Lower lobe of right lung (tissue), 2 donors: ENCODE results near the gene TENM4. TPM values are rescaled to one million over a fixed set of nuclear protein-coding genes. Genes with fewer than 3 reads are reported as not detected.

Experiments
- ATAC-seq, 2 donors: fragments of 200-7000 bp; cut with Tn5 transposase; one replicate each; pipeline ENCODE4 v1.9.1; 2020 to 2022; ENCODE audit warnings: mild to moderate bottlenecking in 2 of 2, moderate library complexity in 2 of 2
- DNase-seq: peaks from one replicate; pipeline ENCODE4 v3.0.0-alpha.2; 2020
- H3K27ac ChIP-seq: fragments of 200-600 bp; one replicate; pipeline ENCODE4 v1.8.0; 2022
- H3K27me3 ChIP-seq: fragments of 200-600 bp; one replicate; pipeline ENCODE4 v1.8.0; 2022; ENCODE audit warnings: low read depth
- H3K36me3 ChIP-seq: fragments of 200-600 bp; one replicate; pipeline ENCODE4 v1.8.0; 2022; ENCODE audit warnings: mild to moderate bottlenecking
- H3K4me1 ChIP-seq: fragments of 200-600 bp; one replicate; pipeline ENCODE4 v1.8.0; 2022
- H3K4me3 ChIP-seq: fragments of 200-600 bp; one replicate; pipeline ENCODE4 v1.8.0; 2022; ENCODE audit warnings: mild to moderate bottlenecking
- H3K9me3 ChIP-seq: fragments of 200-600 bp; one replicate; pipeline ENCODE4 v1.8.0; 2022
- intact Hi-C: fragments of 100-400 bp; cut with DNase I; formaldehyde crosslinking; loops from one replicate; pipeline ENCODE4 v1.11.0; 2022
- total RNA-seq: library from RNA; stranded (reverse); fragmentation: NEBNext Ultra II Directional; extraction: Animal tissue kit (Norgen Biotek cat#: 25700); gene quantifications from one replicate; pipeline ENCODE4 v1.2.1, GENCODE V29; 2021
- TF ChIP-seq, protein P1 (sequence below): fragments of 200-600 bp; IDR thresholded peaks from one replicate; pipeline ENCODE4 v1.8.0; 2022; ENCODE audit warnings: antibody characterized with exemption, mild to moderate bottlenecking
- donor health status: DM: no; HTN: yes; CAD: no; lungs with severe emphysema.

The TENM4 gene
- total RNA-seq, 1 donor from 2014 or later, result 1.1 TPM

DNA sequence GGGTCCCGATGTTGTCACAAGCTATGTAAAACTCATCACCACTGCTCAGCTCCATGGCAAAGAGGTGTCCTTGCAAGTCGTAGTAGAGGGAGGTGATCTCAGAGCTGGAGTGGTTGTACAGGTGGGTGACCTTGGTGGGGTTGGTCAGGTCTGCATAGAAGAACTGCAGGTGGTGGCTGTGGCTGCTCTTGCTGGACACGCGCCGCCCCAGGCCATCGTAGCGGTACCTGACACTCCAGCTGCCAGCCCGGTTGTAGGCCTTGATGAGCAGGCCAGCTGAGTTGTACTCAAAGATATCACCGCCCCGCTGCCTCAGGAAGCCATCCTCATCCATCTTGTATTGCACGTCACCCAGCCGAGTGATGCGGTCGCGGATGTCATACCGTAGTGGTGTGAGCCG is 771.6 kb downstream of the TENM4 start:
- Histone ChIP-seq H3K9me3 (no peaks in the 10 kb centered on the region), H3K27me3 (no peaks in the 10 kb centered on the region), H3K4me3 (no peak overlapping the region), H3K4me1 (no peaks in the 10 kb centered on the region), H3K27ac (no peak overlapping the region), H3K36me3 (no peaks in the 10 kb centered on the region)
- DNase-seq (no peak), ATAC-seq (no peak)
- TF ChIP-seq, protein P1, sequence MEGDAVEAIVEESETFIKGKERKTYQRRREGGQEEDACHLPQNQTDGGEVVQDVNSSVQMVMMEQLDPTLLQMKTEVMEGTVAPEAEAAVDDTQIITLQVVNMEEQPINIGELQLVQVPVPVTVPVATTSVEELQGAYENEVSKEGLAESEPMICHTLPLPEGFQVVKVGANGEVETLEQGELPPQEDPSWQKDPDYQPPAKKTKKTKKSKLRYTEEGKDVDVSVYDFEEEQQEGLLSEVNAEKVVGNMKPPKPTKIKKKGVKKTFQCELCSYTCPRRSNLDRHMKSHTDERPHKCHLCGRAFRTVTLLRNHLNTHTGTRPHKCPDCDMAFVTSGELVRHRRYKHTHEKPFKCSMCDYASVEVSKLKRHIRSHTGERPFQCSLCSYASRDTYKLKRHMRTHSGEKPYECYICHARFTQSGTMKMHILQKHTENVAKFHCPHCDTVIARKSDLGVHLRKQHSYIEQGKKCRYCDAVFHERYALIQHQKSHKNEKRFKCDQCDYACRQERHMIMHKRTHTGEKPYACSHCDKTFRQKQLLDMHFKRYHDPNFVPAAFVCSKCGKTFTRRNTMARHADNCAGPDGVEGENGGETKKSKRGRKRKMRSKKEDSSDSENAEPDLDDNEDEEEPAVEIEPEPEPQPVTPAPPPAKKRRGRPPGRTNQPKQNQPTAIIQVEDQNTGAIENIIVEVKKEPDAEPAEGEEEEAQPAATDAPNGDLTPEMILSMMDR, result no peak
- intact Hi-C loops, result no loop called here

DNA sequence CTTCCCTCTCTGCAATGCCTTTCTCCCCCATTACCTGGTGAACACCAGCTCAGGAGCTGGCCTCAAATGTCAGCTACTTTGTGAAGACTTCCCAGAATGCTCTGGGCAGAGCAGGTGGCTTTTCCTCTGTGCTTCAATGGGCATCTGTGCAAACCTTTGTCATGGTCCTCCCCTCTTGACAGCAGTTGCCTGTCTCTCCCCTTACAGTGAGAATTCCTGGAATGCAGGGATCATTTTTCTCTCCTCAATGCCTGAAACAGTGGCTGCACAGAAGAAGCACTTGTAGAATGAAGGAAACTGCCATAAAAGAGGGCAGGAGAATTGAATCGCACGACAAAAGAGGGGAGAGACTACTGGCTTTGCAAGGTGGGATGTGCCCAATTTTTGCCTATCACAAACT is 773.4 kb downstream of the TENM4 start:
- DNase-seq, result no peak
- no peaks in the 10 kb centered on the region for H3K27me3 ChIP-seq
- TF ChIP-seq, protein P1, result no peak
- H3K9me3 ChIP-seq, result no peaks in the 10 kb centered on the region
- no peak overlapping the region for H3K4me3 ChIP-seq
- no peaks in the 10 kb centered on the region for H3K36me3 ChIP-seq
- ATAC-seq, result no peak
- intact Hi-C loops, result no loop called here
- H3K27ac ChIP-seq, result no peak overlapping the region
- no peaks in the 10 kb centered on the region for H3K4me1 ChIP-seq

DNA sequence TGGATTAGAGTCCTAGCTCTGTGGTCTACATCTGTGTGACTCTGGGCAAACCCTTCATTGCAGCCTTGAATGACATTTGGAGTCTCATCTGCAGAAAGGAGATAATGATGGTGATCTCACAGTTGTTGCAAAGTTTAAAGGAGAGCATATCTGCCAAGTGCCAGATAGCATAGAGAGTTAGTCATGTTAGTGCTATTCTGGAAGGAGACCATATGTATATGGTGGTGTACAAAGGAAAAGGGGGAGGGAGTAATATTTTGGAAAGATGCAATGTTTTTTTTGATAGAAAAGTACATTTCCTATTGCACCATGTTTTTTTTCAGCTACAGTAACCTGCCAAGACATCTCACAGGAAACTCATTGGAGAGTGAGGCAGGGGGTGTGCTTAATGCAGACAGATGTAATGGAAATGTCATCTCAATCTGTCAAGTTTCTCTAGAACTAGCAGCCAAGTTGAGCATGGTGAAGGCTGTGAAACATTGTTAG is 774.1 kb downstream of the TENM4 start:
- Histone ChIP-seq H3K27ac (no peak overlapping the region), H3K4me1 (no peaks in the 10 kb centered on the region), H3K27me3 (no peaks in the 10 kb centered on the region), H3K9me3 (no peaks in the 10 kb centered on the region), H3K36me3 (no peaks in the 10 kb centered on the region), H3K4me3 (no peak overlapping the region)
- no peak for ATAC-seq
- intact Hi-C loops, result no loop called here
- TF ChIP-seq, protein P1, result no peak
- no peak for DNase-seq

DNA sequence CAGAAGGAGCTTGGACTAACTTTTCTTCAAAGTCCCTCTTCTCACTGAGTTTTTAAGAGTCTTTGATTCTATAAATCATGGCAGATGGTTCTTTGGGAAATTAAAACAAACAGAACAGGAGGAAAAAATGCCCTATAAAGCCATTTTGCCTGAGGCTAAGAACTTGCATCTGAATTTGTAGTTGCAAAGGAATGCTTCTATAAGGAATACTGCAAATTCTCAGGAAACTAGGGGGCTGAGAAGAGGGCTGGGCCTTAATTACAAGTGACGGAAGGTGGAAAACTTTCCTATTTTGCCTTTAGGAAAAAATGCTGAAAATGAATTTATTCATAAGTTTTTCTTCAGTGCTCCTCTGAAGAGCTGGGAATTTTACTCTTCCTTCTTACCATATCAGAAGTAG is 776.2 kb downstream of the TENM4 start:
- Histone ChIP-seq H3K9me3 (no peaks in the 10 kb centered on the region), H3K4me3 (no peak overlapping the region), H3K4me1 (no peaks in the 10 kb centered on the region), H3K36me3 (no peaks in the 10 kb centered on the region), H3K27ac (no peak overlapping the region), H3K27me3 (no peaks in the 10 kb centered on the region)
- intact Hi-C loops, result no loop called here
- TF ChIP-seq, protein P1, result no peak
- ATAC-seq (no peak), DNase-seq (no peak)

DNA sequence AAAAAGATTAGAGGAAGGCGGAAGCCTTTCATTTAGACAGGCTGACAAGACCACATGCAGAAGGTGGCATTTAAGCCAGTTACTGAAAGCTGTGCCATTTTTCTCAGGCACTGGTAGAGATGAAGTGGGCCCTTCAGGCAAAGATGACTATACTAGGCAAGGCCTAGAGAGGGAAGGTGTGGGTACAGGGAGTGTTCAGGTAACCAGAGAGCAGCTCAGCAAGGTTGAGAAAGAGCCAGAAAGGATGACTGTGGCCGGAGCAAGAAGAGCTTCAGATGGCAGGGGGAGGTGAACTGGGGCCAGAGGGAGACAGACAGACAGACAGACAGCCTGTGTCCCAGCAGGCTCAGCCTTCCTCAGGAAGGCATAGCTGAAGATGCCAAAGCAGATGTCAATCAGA is 778.0 kb downstream of the TENM4 start:
- H3K4me1 ChIP-seq, result no peaks in the 10 kb centered on the region
- H3K4me3 ChIP-seq, result no peak overlapping the region
- H3K27me3 ChIP-seq, result no peaks in the 10 kb centered on the region
- H3K9me3 ChIP-seq, result no peaks in the 10 kb centered on the region
- DNase-seq (no peak), ATAC-seq (no peak)
- H3K27ac ChIP-seq, result no peak overlapping the region
- no peaks in the 10 kb centered on the region for H3K36me3 ChIP-seq
- TF ChIP-seq, protein P1, result no peak
- intact Hi-C loops, result no loop called here

DNA sequence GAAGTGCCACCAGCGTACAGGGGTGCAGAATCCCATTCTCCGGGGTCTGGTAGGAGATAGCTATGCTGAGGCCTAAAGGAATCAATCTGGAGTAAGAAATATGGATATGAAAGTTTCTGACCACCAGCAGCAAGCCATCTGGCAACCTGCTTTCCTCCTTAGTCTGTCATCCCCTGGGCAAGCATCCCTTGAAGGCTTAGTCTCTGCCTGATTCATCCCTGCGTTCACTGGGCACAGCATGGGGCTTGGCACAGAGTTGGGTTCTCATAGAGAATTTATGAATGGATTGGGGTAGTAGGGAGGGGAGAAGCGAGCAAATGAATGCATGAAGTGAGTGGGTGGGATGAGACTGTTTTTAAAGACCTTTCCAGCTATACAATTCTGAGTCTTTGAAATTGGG is 780.4 kb downstream of the TENM4 start:
- TF ChIP-seq, protein P1, result no peak
- intact Hi-C loops, result no loop called here
- ATAC-seq (no peak), DNase-seq (no peak)
- H3K4me3 ChIP-seq, result no peak overlapping the region
- no peaks in the 10 kb centered on the region for H3K36me3 ChIP-seq
- H3K9me3 ChIP-seq, result no peaks in the 10 kb centered on the region
- H3K27me3 ChIP-seq, result no peaks in the 10 kb centered on the region
- no peak overlapping the region for H3K27ac ChIP-seq
- no peaks in the 10 kb centered on the region for H3K4me1 ChIP-seq
